Measurements from ENCODE around the gene TRIM10.
"Not testable (repeated sequence)": the region's sequence is repeated elsewhere in the genome, so short reads cannot be mapped to it uniquely, and the experiment has no call there.

Gene TRIM10

GRCh38 chr6:30152910-30153610, 8.0 kb downstream of the TRIM10 start:
- DNase-seq, result no peak

- DNase-seq, result no peak
Observed at GRCh38 chr6:30152016-30152673, 8.9 kb downstream of the TRIM10 start.

DNA sequence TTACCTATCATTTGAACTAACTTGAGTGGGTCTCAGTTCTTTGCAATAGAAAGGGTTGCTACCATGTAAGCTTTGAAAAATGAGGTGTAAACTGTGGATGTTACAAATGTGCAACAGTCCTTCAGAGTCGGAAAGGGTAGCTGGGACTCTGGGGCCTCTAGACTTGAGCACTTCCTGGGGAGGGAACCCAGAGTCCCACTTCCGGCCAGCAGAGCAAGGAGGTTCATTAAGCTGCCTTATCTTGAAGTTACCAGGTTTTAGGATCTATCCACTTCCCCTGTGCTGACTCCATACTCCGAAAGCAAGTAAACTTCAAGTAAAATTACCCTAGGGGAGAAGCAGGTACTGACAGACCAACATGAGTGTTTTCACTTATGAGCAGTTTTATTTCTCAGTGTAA, 9.4 kb downstream of the TRIM10 start:
- DNase-seq, result no peak

DNA sequence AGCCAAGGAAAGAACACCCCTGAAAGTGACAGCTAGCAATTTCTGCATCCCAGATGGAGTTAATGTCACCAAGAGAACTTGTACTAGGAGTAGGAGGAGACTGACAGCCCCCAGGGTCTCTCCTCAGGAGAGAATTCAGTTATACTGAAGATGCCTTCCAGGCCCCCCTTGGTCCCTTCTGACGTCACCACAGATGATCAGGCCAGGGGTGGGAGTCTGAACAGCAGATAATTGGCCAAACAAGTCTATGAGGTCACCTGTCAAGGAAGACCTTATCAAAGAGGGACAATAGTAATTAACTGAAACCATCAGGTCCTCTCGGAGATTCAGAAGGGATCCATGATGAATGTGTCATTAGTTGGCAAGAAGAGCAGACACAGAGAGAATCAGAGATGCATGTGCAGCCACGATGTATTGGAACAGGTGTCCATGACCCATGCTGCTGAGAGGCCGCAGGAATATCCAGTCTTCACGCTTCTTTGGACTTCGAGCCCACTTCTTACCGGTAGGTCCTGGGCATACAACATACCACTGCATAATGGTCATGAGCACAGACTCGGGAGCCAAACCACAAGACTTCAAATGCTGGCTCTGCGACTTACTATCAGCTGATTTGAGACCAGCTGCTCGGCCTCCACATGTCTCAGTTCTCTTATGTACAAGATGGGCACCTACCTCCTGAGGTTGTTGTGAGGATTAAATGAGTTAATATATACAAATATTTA, 10.2 kb downstream of the TRIM10 start:
- DNase-seq, result no peak

GRCh38 chr6:30149858-30150550, 11.0 kb downstream of the TRIM10 start:
- no peak for DNase-seq

- DNase-seq, result no peak
Observed at GRCh38 chr6:30149234-30149633, 11.8 kb downstream of the TRIM10 start.

DNA sequence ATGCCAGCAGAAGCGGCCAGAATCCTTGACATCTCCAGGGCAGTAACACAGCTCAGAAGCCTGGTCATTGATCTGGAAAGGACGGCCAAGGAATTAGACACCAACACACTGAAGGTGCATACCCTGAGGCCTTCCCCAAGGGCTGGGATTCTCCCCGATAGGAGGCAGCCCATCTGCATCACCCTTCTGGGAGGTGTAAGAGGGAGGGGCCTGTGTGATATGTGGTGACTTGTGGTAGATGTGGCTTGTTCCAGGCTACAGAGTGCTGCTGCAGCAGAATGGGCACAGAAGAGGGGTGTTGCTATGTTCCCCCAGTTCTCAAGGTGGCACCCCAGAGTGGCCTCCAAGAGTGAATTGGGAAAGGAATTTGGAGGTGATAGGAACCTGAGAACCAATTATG, 13.9 kb downstream of the TRIM10 start:
- DNase-seq, result no peak

DNA sequence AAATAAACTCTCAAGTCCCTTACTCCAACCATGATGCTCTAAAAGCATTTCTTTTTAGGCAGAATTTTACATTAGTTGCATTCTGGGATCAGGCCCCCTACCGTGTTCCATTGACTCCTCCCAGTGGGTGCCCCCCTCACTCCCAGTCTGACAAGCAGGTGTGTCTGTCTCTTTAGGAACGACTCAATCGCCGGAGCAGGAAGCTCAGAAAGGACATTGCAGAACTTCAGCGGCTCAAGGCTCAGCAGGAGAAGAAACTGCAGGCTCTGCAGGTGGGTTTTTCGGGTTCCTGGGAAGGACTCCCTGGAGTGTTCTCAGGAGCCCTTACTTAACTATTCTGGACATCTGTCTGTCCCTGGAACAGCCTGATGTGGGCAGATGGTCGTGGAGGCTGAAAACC, 15.2 kb downstream of the TRIM10 start:
- no peak for DNase-seq

GRCh38 chr6:30144811-30145210, 16.2 kb downstream of the TRIM10 start:
- DNase-seq, result no peak

GRCh38 chr6:30143780-30144179, 17.2 kb downstream of the TRIM10 start:
- DNase-seq, result no peak

GRCh38 chr6:30142665-30143064, 18.3 kb downstream of the TRIM10 start:
- no peak for DNase-seq

DNA sequence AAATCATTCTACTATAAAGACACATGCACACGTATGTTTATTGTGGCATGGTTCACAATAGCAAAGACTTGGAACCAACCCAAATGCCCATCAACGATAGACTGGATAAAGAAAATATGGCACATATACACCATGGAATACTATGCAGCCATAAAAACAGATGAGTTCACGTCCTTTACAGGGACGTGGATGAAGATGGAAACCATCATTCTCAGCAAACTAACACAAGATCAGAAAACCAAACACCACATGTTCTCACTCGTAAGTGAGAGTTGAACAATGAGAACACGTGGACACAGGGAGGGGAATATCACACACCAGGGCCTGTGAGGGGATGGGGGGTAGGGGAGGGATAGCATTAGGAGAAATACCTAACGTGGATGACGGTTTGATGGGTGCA, 20.8 kb downstream of the TRIM10 start:
- DNase-seq, result not testable (repeated sequence)

DNA sequence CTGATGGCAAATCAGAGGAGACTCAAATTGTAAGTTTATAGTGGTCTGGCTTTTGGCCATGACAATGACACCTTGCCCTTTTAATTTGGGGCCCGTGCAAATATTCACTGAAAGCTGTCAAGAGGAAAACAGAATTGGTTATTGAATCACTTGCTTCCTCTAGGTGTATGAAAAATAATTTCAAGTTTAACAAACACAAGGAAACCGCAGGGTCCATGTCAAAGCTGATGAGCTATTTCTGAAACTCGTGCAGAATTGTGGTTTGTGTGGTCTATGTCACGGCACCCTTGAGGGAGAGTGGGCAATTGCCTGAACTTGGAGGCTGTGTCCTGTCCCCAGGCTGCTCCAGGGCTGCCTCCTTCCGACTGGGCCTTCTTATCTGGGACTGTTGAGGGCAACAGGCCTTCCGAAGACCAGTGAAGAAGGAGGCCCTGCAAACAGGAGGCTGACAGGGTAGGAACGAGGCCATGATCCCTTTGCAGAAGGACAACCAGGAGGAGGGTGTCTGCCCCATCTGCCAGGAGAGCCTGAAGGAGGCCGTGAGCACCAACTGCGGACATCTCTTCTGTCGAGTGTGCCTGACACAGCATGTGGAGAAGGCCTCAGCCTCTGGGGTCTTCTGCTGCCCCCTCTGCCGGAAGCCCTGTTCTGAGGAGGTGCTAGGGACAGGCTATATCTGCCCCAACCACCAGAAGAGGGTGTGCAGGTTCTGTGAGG, 24.3 kb downstream of the TRIM10 start:
- no peak for DNase-seq

DNA sequence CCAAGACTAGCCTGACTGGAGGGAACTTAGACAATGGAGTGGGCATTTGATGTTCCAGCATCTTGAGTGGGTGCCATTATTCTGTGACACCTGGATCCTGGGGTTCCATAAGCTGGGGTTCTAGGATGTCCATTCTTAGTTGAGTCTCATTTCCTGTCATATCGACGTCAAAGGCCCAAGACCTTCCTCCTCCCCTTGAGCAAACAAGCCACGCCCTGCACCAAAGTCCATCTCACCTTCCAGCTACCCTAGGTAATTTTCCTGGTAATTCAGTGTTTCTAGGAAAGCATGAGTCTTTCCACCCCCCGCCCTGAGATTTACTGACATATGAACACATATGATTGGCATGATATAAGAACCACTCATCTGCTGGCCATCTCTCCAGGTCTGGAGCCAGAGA, 25.3 kb downstream of the TRIM10 start, which contains the start of gene TRIM40:
TRIM40 (plus strand) TSS at position 384 of the 400 bp plus-strand sequence. CDS start 897 bp downstream, outside the sequence.
- no peak for DNase-seq

GRCh38 chr6:30135147-30135546, 25.9 kb downstream of the TRIM10 start:
- no peak for DNase-seq

DNA sequence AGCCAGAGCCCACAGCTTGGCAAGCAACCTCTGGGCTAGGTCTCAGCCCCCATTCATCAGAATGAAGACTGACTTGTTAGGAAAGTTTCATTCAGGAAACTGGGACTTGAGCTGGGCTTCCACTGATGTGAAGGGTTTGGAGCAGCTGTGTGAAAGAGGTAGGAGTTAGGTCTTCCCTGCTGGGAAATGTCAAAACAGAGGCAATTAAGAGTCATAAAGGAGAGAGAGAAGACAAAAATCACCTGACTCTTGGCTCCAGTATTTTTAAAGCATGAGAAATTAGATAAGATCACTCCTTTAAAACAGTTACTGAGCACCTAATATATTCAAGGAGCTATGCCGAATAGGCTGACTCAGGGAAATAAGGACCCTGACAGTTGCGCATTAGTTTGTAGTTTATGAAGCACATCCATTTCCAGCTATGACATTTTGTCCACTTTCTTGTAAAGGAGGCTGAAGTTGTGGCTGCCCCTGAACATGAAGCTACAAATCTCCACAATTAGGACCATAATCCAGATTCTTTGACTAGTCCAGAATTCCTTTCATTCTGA, 29.0 kb downstream of the TRIM10 start:
- DNase-seq, result no peak

- peak; percentile 55 for DNase-seq
Observed at GRCh38 chr6:30130887-30131862, 29.8 kb downstream of the TRIM10 start.

GRCh38 chr6:30130179-30130679, 30.8 kb downstream of the TRIM10 start:
- no peak for DNase-seq

DNA sequence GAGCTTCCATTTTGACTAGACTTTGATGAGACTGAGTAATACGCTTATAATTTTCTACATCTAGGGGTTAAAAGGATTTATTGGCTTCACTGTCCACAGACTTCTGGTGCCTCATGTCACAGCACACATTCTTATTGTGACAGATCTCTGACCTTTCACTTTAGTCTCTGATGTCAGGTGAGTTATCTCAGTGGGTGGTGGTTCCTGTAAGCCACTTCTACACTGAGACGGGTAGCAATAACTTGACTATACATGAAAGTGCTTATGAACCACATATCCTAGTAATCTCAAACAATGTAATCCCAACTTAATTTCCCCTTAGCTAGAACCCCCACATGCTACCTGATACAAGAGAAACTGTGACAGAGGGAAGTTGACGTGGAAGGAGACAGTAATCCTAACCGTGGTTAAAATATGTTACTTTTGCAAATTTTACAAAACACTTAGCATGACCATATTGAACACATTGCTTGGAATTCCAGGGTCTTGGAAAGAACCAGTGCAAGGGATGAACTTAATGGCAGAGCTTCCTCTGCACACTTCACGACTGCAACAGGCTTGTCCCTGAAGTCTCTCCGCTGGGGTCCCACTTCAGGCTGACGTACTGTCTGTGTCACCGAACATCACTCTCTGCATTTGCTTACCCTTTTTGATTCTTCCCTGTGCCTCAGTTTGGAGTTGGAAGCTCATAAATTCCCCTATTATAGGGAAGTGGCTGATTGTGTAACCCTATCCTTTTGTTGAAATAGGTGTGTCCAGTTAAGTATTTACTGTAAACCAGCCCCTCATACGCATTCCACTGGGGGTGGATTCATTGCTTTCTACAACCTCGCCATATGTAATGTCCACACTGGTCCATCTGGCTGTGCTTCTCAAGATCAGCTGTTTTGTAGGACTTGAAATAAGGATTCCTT, 31.5 kb downstream of the TRIM10 start:
- no peak for DNase-seq
